Bone marrow (tissue), 2 donors: Measurements from ENCODE around the gene WDR33.

Experiments
- DNase-seq, 2 donors: peaks; one replicate each; lab custom pipeline; 2025; lab: John Stamatoyannopoulos, UW

Gene WDR33

GRCh38 chr2:127655209-127656073 lies 155.5 kb downstream of the WDR33 start:
- DNase-seq: no peak

GRCh38 chr2:127654838-127655175 lies 156.2 kb downstream of the WDR33 start:
- no peak for DNase-seq

DNA sequence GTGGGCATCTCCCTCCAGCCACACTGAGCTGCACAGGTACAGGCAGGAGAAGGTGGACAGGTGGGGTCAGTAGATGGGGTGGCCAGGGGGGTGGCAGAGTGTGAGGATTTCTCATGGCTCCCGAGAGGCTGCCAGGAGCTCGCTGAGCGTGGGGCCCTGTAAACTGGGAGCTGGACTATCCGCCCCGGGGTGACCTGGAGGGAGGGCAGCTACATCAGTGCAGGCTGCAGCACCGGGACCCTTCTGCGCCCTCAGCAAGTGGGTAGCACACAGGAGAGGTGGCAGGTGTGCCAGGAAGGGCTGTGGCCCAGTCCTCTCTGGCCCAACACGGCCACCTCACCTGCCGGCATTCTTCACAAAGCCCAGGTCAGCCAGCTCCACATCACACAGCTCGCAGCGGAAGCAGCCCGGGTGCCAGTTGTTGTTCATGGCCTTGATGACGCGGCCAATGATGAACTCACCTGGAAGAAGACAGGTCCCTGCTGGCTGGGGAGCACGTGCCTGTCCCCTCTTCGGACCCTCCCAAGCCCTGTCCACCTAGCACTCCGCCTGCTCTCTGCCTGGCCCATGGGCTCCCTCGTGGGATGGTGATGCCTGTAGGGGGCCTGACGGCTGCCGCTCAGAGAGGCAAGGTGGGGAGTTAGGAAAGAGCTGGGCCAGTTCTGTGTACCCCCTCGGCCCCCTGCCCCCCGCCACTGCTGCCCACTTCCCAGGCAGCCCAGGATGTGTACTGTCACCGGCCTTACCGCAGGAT lies 156.7 kb downstream of the WDR33 start:
- no peak for DNase-seq

DNA sequence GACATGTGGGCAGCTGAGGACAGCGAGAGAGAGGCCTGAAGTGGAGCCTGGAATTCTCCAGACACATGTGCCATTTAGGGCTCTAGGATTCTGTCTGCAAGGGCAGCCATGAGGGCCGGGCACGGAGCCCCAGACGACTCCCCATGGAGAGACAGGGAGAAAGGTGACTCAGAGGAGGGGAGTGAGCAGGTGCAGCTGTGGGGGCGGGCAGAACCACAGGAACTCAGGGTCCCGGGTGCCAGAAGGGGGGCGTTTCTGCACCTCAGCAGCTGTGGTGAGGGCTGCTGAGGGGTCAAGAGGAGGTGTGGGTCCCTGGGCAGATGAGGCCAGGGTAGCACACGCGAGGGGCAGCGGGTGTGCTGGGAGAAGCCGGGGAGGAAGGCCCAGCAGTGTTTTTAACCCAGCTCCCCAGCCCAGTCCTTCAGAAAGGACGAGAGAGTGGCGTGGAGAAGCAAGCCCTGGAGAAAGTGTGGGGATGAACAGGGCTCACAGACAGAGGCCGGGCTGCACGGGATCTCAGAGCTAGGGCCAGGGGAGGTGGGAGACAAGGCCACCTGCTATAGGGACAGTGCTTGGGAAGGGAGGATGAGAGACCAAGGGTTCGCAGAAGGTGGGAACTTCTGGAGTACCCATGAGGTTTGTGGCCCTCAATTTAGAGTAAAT lies 157.4 kb downstream of the WDR33 start:
- no peak for DNase-seq

DNA sequence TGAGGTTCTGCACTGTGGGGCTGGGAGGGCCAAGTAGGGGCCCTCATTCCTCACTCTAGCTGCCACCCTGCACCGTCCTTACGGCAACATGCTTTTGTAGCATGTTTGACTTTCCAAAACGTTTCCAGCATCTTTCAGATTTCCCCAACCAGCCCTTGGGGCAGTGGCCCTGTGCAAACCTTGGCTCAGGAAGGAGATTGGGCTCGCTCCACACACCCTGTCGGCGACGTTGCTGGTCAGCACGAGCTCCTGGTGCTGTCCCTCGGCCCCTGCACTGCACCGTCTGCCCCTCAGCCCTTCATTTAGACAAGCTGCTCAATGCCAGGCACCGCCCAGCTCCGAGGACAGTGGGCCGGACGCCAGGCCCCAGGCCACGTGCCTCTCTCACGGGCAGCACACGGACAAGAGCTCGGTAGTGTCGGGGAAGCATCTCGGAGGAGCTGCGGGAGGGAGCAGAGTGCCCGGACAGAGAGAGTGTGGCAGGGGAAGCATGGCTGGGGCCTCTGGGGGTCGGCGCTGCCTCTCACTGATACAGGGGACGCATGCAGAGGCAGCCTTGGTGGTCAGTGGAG lies 158.1 kb downstream of the WDR33 start:
- DNase-seq: no peak

DNA sequence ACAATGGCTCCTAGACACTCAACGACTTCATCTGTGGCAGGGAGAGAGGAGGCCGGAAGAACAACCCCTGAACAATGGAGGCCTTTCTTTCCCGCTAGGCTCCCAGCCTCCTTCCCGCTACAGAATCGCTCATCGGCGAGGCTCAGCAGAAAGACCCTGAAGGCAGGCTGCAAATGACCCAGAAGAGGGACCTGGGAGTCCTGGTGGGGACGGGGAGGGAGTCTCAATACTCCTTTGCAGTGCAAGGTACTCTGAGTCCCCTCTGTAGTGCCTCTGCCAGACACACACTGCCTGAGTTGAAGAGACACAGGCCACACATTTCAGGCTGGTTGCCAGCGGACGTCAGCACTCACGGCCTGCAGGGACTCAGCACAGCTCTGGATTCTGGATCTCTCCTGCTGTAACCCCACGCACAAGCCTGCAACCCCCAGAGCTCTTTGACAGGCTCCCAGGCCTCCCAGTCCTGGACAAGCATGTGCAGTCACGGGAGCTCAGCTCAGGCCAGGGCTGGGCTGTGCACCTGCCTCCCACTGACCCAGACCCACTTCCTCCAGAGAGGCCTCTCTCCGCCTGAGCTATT lies 158.9 kb downstream of the WDR33 start:
- no peak for DNase-seq

DNA sequence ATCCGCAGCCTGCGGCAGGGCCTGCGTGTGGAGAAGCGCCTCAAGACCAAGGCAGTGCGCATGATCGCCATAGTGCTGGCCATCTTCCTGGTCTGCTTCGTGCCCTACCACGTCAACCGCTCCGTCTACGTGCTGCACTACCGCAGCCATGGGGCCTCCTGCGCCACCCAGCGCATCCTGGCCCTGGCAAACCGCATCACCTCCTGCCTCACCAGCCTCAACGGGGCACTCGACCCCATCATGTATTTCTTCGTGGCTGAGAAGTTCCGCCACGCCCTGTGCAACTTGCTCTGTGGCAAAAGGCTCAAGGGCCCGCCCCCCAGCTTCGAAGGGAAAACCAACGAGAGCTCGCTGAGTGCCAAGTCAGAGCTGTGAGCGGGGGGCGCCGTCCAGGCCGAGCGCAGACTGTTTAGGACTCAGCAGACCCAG lies 159.6 kb downstream of the WDR33 start:
- no peak for DNase-seq
